HG03280 (cell line): ENCODE measurements around the gene ANO2.
"Not testable (repeated sequence)": the region's sequence is repeated elsewhere in the genome, so short reads cannot be mapped to it uniquely, and the experiment has no call there.

ENCODE experiments used
- ATAC-seq: cut with Tn5 transposase; IDR thresholded peaks from one replicate; pipeline ENCODE4 v1.9.1; 2021; ENCODE audit warnings: mild to moderate bottlenecking, moderate library complexity; ENCODE audit not compliant: unreplicated experiment

The ANO2 gene

GRCh38 chr12:5830111-5830510 lies 114.9 kb downstream of the ANO2 start:
- ATAC-seq, result no peak

GRCh38 chr12:5827591-5827990 lies 117.5 kb downstream of the ANO2 start:
- no peak for ATAC-seq

- not testable (repeated sequence) for ATAC-seq
Observed at GRCh38 chr12:5825761-5826160, 119.3 kb downstream of the ANO2 start.

DNA sequence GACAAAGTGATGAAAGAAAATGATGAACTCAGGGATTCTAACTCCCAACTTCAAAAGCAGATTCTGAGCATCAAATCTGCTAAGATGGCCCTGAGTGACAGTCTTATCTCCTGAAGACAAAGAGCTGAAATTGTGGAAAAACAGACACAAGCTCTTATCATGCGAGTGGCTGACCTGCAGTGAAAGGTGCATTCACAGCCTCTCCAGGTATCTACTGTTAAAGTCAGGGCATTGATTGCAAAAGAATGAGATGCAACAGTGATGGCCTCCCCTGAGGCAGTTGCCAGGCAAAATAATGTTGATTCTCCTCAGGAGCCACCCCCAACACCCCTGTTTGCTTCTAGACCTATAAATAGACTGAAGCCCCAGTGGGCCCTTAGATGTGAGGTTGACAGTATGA lies 126.2 kb downstream of the ANO2 start:
- ATAC-seq, result not testable (repeated sequence)

DNA sequence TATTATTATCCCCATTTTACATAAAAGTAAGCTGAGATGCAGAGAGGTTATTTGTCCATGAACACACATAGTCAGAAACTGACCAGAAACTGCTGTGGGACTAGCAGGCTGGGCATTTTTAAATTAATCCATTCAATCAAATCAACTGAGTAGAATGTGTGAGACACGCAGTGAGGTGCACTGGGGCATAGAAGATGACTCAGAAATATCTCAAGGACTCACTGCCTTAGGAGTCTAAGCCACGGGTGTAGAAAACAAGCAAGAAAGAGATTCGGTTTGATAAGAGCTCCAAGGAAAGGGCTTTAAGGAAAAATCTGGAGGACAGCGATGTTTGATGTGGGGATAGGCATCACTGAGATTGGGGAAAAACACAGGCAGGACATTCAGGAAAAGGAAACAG lies 127.8 kb downstream of the ANO2 start:
- ATAC-seq, result no peak

GRCh38 chr12:5809586-5809985 lies 135.5 kb downstream of the ANO2 start:
- ATAC-seq, result no peak

DNA sequence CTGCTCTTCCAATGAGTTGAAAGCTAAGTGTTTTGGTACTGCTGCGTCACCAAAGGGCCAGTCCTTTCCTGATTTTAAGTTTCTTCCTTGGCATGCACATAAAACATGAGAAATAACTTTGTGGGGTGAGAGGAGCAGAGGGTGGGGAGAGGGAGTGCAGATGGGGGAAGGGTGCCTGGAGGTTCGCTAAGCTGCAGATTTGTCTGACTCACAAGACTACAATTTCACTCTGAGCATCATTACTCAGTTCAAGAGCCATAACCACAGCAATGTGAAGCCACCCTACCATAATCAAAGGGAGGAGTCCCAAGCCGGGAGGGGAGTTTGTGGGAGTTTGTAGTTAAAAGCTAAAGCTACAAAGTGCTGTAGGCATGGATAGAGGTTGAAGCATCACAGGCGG lies 136.1 kb downstream of the ANO2 start:
- ATAC-seq, result no peak

DNA sequence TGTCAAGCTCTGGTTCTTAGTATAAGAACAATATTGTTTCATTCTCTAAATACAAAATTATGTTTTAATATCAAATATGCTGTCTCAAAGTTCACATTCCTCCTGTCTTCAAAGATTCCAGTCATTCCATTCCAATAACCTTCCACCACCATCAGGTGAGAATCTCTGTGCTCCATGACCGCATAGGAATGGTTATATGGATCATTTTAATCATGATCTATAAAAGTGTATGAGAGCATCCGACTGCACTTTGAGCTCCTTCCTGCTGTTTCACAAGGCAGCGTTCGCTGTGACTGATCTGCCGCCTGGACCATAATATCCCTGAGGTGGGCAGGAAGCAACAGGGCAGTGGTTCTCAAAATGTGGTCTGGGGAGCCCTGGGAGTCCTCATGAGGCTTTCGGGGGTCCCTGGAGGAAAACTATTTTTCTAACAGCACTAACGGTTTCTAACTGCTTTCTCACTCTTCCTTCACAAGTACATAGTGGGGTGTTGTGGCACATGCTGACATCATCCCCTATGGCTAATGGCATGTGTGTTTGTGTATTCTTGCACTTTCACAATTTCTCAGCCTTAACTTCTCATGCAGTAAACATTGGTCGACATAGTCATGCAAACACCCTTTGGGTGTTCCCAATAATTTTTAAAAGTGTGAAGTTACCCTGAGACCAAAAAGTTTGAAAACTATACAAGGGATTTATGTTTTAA lies 137.4 kb downstream of the ANO2 start:
- ATAC-seq, result no peak

- ATAC-seq, result no peak
Observed at GRCh38 chr12:5807090-5807414, 138.0 kb downstream of the ANO2 start.

- no peak for ATAC-seq
Observed at GRCh38 chr12:5806371-5807089, 138.5 kb downstream of the ANO2 start.

GRCh38 chr12:5803532-5803931 lies 141.5 kb downstream of the ANO2 start:
- no peak for ATAC-seq

DNA sequence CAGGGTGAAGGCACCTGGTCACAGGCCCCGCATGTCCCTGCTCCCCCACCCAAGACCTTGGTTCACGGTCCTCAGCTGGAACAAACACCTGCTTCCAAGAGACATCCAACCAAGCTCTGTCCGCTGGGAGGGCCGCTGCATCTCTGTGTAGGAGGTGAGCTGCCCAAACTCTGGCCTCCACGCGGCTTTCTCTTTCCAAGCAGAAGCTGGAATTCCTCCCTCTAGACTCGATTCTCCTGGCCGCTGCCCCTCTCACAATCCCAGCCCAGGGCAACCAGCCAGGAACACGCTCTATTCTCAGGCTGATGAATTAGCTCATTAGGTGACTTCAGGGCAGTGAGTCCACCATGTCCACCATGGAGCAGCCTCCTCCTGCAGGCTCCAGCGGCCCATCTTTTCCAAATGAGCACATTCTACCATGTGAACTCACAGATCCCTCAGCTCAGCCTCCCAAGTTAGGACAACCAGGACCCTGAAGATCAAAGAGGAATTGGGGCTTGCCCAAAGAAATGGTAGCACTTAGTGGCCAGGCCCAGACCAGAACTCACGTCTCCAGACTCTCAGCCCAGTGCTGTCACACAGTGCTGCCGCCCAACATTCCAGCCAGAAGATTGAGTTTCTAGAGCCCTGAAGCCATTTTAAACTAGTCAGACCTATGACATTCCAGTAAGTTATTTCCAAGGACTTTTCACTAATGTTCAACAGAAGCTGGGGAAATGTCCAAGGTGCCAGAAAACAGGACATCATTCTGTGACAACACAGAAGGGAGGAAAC lies 146.6 kb downstream of the ANO2 start:
- no peak for ATAC-seq

DNA sequence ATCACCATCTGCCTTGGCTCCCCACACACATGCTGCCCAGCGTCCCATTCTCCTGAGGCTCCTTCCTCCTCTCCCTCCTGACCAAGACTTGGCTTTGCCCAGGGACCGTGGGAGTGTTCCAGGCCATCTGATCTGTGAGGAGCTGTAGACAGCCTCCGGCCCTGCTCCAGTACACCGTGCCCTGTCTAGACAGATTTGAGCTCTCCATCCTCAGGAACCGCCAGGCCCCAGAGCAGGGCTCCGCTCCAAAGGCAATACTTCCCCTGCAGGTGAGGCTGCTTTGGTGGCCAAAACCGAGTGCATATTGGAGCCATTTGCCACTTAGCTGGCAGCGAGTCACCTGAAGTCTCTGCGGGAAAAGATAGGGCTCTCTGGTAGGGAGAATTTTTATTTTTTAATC lies 147.4 kb downstream of the ANO2 start:
- no peak for ATAC-seq

GRCh38 chr12:5796959-5797225 lies 148.2 kb downstream of the ANO2 start:
- no peak for ATAC-seq

GRCh38 chr12:5796171-5796958 lies 148.7 kb downstream of the ANO2 start:
- no peak for ATAC-seq

DNA sequence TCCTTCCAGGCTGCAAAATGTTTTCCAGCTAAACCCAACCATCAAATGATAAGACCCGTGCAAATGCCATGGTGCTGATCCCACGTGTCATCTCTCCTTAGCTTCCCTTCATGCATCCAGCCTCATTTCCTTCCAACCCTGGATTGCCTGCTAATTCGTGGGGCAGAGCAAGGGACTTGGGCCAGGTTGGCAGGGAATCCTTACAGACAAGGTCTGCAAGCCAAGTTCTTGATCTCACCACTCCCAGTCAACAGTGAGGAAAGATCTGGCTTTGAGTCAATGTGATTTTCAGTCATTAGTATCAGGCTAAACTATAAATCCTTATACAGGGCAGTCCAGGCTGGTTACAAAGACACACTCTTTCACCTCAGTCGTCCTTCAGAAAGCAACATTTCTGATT lies 150.9 kb downstream of the ANO2 start:
- no peak for ATAC-seq

DNA sequence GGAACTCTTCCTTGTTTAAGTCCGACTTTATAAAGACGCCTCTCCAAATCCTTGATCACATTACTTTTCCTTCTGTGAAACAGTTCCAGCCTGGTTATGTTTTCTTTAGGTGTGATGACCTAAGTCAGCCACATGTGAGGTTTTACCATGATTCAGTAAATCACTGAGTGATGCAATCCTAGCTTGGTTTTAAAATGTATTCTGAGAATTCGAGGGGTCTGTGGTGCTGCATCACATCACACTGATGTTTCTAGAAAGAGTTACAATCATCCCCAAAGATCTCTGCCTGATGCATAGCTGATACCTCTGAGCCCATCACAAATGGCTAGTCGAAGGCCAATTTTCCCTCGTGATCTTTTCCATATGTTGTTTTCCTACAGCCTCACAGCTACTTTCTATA lies 152.7 kb downstream of the ANO2 start:
- no peak for ATAC-seq

DNA sequence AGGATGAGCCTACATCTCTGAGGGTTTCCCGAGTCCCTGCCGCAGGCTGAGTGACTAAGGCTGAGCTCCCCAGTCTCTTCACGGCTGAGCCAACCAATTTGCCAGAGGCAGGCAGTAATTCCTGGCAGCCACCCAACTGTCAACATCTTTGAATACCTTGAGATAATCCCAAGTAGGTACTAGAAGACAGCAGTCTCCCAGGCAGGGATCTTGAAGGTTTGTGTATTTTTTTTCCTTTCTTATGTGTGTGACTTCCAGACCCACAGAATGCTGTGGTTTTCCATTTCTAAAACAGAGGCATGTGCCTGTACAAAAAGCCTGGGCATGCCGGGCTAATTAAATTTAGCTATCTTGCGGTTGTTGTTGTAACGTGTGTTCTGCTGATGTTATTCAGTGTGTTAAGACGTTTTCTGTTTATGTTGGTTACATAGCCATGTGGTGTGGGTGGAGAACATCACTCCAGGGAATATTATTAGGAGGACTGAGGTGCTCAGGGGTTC lies 155.5 kb downstream of the ANO2 start:
- no peak for ATAC-seq

- ATAC-seq, result no peak
Observed at GRCh38 chr12:5787828-5788227, 157.2 kb downstream of the ANO2 start.

- no peak for ATAC-seq
Observed at GRCh38 chr12:5785601-5786000, 159.5 kb downstream of the ANO2 start.

DNA sequence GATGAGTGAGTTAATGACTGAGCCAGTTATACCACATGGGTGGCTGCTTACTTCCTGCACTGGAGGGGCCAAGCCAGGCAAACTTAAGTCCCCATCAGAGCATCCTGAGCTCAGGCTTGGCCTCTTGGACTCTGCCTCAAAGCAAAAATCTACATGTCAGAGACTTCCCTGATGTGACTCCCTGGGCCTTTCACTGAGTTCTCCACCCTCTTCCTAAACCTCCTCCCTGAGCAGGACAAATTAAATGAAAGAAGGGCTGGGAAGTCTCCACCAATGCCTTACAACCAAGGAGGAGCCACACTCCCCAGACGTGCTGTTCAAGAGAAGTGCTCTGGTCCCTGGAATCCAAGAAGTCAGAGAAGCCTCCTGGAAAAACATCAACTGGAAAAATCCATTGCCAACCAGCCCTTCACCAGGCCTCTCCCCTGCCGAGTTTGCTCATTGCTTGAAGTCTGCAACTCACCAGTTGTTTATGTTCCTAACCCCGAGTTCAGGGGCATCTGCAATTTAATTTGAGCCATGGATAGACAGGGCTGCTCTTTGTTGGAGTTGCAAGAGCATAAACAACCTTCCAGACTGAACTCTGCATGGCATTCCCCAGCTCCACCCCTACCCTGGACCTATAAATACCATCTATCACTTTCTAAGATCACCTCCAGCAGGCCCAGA lies 160.5 kb downstream of the ANO2 start:
- no peak for ATAC-seq
